H1 (cell line): Measurements from ENCODE around the gene PRELID1. TPM values are rescaled to one million over a fixed set of nuclear protein-coding genes. Genes with fewer than 3 reads are reported as not detected.

Source experiments
- CTCF ChIA-PET: fragments of 300-600 bp; sonication (Branson Sonifier 250); formaldehyde crosslinking; loops from one replicate; lab custom pipeline; 2021; ENCODE audit not compliant: partially characterized antibody; lab: Charles Lee
- POLR2A ChIA-PET: fragments of 300-600 bp; sonication (Branson Sonifier 250); formaldehyde crosslinking; loops from one replicate; lab custom pipeline; 2021; ENCODE audit warnings: inconsistent platforms; ENCODE audit not compliant: partially characterized antibody; lab: Charles Lee
- DNase-seq, 2 experiments: peaks; one replicate each; pipeline versions ENCODE4 v3.0.0 to v3.0.0-alpha.2; 2010 to 2022; ENCODE audit warnings: low spot score in 2 of 2, low read depth in 1 of 2, mixed read lengths in 1 of 2
- FAIRE-seq: peaks from 2 replicates; lab custom pipeline; 2011; peaks lifted over from hg19 to GRCh38; lab: Jason Lieb, UNC
- H2AFZ ChIP-seq: 2 replicates; pipeline ENCODE4 v1.8.1; 2012; ENCODE audit warnings: low read length, inconsistent platforms
- H2AK5ac ChIP-seq: 2 replicates; pipeline ENCODE4 v1.6.1; 2013; ENCODE audit warnings: low read depth, low read length
- H2BK120ac ChIP-seq: replicated peaks from 2 replicates; pipeline ENCODE3; 2013; ENCODE audit warnings: low read depth, low read length, inconsistent platforms
- H2BK12ac ChIP-seq: 2 replicates; pipeline ENCODE4 v1.6.1; 2013; ENCODE audit warnings: low read depth, low read length
- H2BK15ac ChIP-seq: 2 replicates; pipeline ENCODE4 v1.6.1; 2013; ENCODE audit warnings: low read length
- H2BK20ac ChIP-seq: 2 replicates; pipeline ENCODE4 v1.6.1; 2013; ENCODE audit warnings: low read length
- H2BK5ac ChIP-seq: 2 replicates; pipeline ENCODE4 v1.6.1; 2013; ENCODE audit warnings: low read depth, low read length
- H3K14ac ChIP-seq: 2 replicates; pipeline ENCODE4 v1.6.1; 2013; ENCODE audit warnings: inconsistent platforms; ENCODE audit not compliant: insufficient read length
- H3K18ac ChIP-seq: 2 replicates; pipeline ENCODE4 v1.6.1; 2013; ENCODE audit warnings: low read length; ENCODE audit errors: extremely low read depth
- H3K23ac ChIP-seq: 2 replicates; pipeline ENCODE4 v1.6.1; 2013; ENCODE audit warnings: inconsistent platforms; ENCODE audit not compliant: insufficient read length
- H3K23me2 ChIP-seq: 2 replicates; pipeline ENCODE4 v1.6.1; 2013; ENCODE audit warnings: low read depth, low read length
- H3K27ac ChIP-seq: 2 replicates; pipeline ENCODE4 v1.6.1; 2011; ENCODE audit warnings: low read depth, low read length, inconsistent platforms
- H3K27me3 ChIP-seq, 4 experiments: replicated peaks in 1 of 4; 1 replicate in 1 of 4; 2 replicates in 3 of 4; pipeline versions ENCODE4 v1.6.1 to v1.8.1; 2011 to 2013; ENCODE audit warnings: low read length in 3 of 4, mild to moderate bottlenecking in 3 of 4, inconsistent platforms in 2 of 4, mixed read lengths in 2 of 4, moderate library complexity in 1 of 4; ENCODE audit not compliant: control insufficient read depth in 3 of 4, insufficient read depth in 3 of 4; ENCODE audit errors: extremely low read depth in 1 of 4
- H3K36me3 ChIP-seq, 4 experiments: 2 replicates each; pipeline versions ENCODE4 v1.6.1 to v1.8.1; 2011 to 2013; ENCODE audit warnings: mild to moderate bottlenecking in 4 of 4, low read length in 3 of 4, moderate library complexity in 2 of 4, control low read depth in 1 of 4, inconsistent platforms in 1 of 4; ENCODE audit not compliant: insufficient read depth in 4 of 4, control insufficient read depth in 2 of 4
- H3K4ac ChIP-seq: replicated peaks from 2 replicates; pipeline ENCODE3; 2013; ENCODE audit warnings: low read length, low read depth, mixed read lengths, inconsistent platforms; ENCODE audit not compliant: insufficient read length
- H3K4me1 ChIP-seq, 4 experiments: replicated peaks in 1 of 4; 1 replicate in 1 of 4; 2 replicates in 3 of 4; pipeline versions ENCODE4 v1.6.1 to v1.8.1; 2011 to 2013; ENCODE audit warnings: low read length in 3 of 4, inconsistent platforms in 2 of 4, mixed read lengths in 1 of 4; ENCODE audit not compliant: insufficient read depth in 4 of 4, control insufficient read depth in 3 of 4
- H3K4me2 ChIP-seq, 2 experiments: 2 replicates each; pipeline versions ENCODE4 v1.6.1 to v1.8.1; 2011 to 2013; ENCODE audit warnings: low read depth in 2 of 2, low read length in 2 of 2, control low read depth in 1 of 2, inconsistent platforms in 1 of 2, mild to moderate bottlenecking in 1 of 2; ENCODE audit not compliant: insufficient read depth in 1 of 2
- H3K4me3 ChIP-seq, 4 experiments: fragments of 200-600, 300-600 bp in 1 of 4; sonication (generic), shearing (Covaris generic), sonication (Bioruptor Twin) in 1 of 4; 2 replicates each; pipeline versions ENCODE4 v1.5.1 to v1.8.1; 2011 to 2016; ENCODE audit warnings: low read length in 4 of 4, low read depth in 3 of 4, control low read depth in 2 of 4, inconsistent platforms in 2 of 4, mild to moderate bottlenecking in 2 of 4, mixed read lengths in 1 of 4, moderate library complexity in 1 of 4; ENCODE audit not compliant: insufficient read depth in 2 of 4; ENCODE audit errors: extremely low read depth in 1 of 4
- H3K56ac ChIP-seq: replicated peaks from 2 replicates; pipeline ENCODE3; 2013; ENCODE audit warnings: low read depth, mild to moderate bottlenecking, mixed read lengths, low read length, inconsistent platforms; ENCODE audit not compliant: insufficient read length
- H3K79me1 ChIP-seq: 2 replicates; pipeline ENCODE4 v1.6.1; 2013; ENCODE audit warnings: low read depth, low read length, control low read depth
- H3K79me2 ChIP-seq, 2 experiments: 2 replicates each; pipeline versions ENCODE4 v1.6.1 to v1.8.1; 2012 to 2013; ENCODE audit warnings: low read length in 2 of 2, mild to moderate bottlenecking in 2 of 2, inconsistent platforms in 1 of 2; ENCODE audit not compliant: insufficient read depth in 2 of 2, control insufficient read depth in 1 of 2
- H3K9ac ChIP-seq, 4 experiments: replicated peaks in 1 of 4; 1 replicate in 1 of 4; 2 replicates in 3 of 4; pipeline versions ENCODE4 v1.6.1 to v1.8.1; 2011 to 2013; ENCODE audit warnings: low read depth in 3 of 4, low read length in 3 of 4, control low read depth in 2 of 4, mild to moderate bottlenecking in 2 of 4, moderate library complexity in 2 of 4, inconsistent platforms in 1 of 4; ENCODE audit errors: extremely low read depth in 1 of 4
- H3K9me3 ChIP-seq, 2 experiments: 2 replicates each; pipeline versions ENCODE4 v1.6.1 to v1.8.1; 2012 to 2013; ENCODE audit warnings: mild to moderate bottlenecking in 2 of 2, moderate library complexity in 2 of 2, control low read depth in 1 of 2, inconsistent platforms in 1 of 2, low read depth in 1 of 2, low read length in 1 of 2, mixed read lengths in 1 of 2; ENCODE audit not compliant: insufficient read depth in 2 of 2
- H4K20me1 ChIP-seq, 2 experiments: replicated peaks in 1 of 2; 2 replicates each; pipeline versions ENCODE3 to v1.8.1; 2011 to 2013; ENCODE audit warnings: inconsistent platforms in 2 of 2, low read length in 2 of 2, mild to moderate bottlenecking in 1 of 2; ENCODE audit not compliant: insufficient read depth in 2 of 2, control insufficient read depth in 1 of 2
- H4K5ac ChIP-seq: 2 replicates; pipeline ENCODE4 v1.6.1; 2013; ENCODE audit warnings: low read length, low read depth, mixed read lengths, inconsistent platforms; ENCODE audit not compliant: insufficient read length
- H4K8ac ChIP-seq: 2 replicates; pipeline ENCODE4 v1.8.0; 2013; ENCODE audit warnings: mild to moderate bottlenecking, moderate library complexity, low read length, inconsistent platforms; ENCODE audit not compliant: insufficient read depth; ENCODE audit errors: extremely low read depth
- H4K91ac ChIP-seq: replicated peaks from 2 replicates; pipeline ENCODE3; 2013; ENCODE audit warnings: low read length, mixed read lengths, inconsistent platforms; ENCODE audit not compliant: insufficient read length
- CTBP2 ChIP-seq: IDR thresholded peaks from 2 replicates; pipeline ENCODE4 v1.7.0; 2011; ENCODE audit warnings: borderline replicate concordance, mild to moderate bottlenecking, moderate library complexity, mixed read lengths, low read length; ENCODE audit not compliant: insufficient read depth, insufficient read length
- EGR1 ChIP-seq: IDR thresholded peaks from 2 replicates; pipeline ENCODE4 v1.6.1; 2011; ENCODE audit warnings: low read depth, low read length, borderline replicate concordance
- EP300 ChIP-seq, 2 experiments: IDR thresholded peaks; 1 replicate in 1 of 2; 2 replicates in 1 of 2; pipeline ENCODE4 v1.6.1; 2011 to 2012; ENCODE audit warnings: low read depth in 2 of 2, low read length in 2 of 2, mild to moderate bottlenecking in 2 of 2, borderline replicate concordance in 1 of 2, inconsistent platforms in 1 of 2, moderate library complexity in 1 of 2
- TBP ChIP-seq: IDR thresholded peaks from 2 replicates; pipeline ENCODE4 v1.6.1; 2011; ENCODE audit warnings: low read depth, low read length, improper control_type of control experiment
- TEAD4 ChIP-seq: IDR thresholded peaks from 2 replicates; pipeline ENCODE4 v1.6.1; 2012; ENCODE audit warnings: low read depth, low read length, inconsistent platforms, mixed read lengths
- WGBS, 2 experiments: shearing (Covaris generic) in 1 of 2; methylation state at CpG; one replicate each; pipeline versions ENCODE4 v1.1.6 to v1.1.7; 2013 to 2015; ENCODE audit warnings: low lambda C conversion rate in 2 of 2, mixed read lengths in 2 of 2, inconsistent platforms in 1 of 2, low coverage in 1 of 2, missing lambda C conversion rate in 1 of 2; ENCODE audit not compliant: insufficient replicate concordance in 2 of 2, insufficient coverage in 1 of 2, insufficient read length in 1 of 2; ENCODE audit errors: extremely low coverage in 1 of 2, missing lambda C conversion rate in 1 of 2; 5-methylcytosine and 5-hydroxymethylcytosine counted together
- polyA plus RNA-seq, 7 experiments: library from polyadenylated mRNA; depleted of rRNA in 3 of 7; stranded (reverse) in 5 of 7; unstranded in 2 of 7; fragments of >200 nt in 5 of 7; fragments of 200-250 nt in 2 of 7; gene quantifications; 1 replicate in 5 of 7; 2 replicates in 1 of 7; 4 replicates in 1 of 7; pipeline versions ENCODE4 v1.2.1 to v1.2.3, GENCODE V29; 2011 to 2013; ENCODE audit warnings: missing spikeins in 2 of 7, mixed read lengths in 2 of 7
- total RNA-seq: library from RNA; stranded (reverse); fragmentation: NEBNext Ultra II Directional; extraction: Animal tissue kit (Norgen Biotek cat#: 25700); gene quantifications from 2 replicates; pipeline ENCODE4 v1.2.1, GENCODE V29; 2021

PRELID1 gene
- total and polyA plus RNA-seq, 2 of the 8 experiments (the other 6 are each of a cell fraction or from before 2014, with no cell fraction given): 272 to 428 TPM

GRCh38 chr5:177332896-177333260 is 29.3 kb downstream of the PRELID1 start:
- Histone ChIP-seq H3K4me2 (no peak overlapping the region), H4K8ac (no peak overlapping the region), H2BK120ac (no peak overlapping the region), H4K91ac (no peak overlapping the region), H3K4me3 (no peak overlapping the region), H3K27me3 (no peaks in the 10 kb centered on the region), H3K18ac (no peak overlapping the region), H3K36me3 (peaks cover 19 to 36% (median 32%) of the 10 kb centered on the region in 4 experiments), H2BK20ac (no peak overlapping the region), H3K14ac (no peak overlapping the region), H3K4me1 (peaks cover 0 to 3% (median 1%) of the 10 kb centered on the region in 4 experiments; a peak in 4 of 7 replicates), H3K4ac (no peak overlapping the region), H3K79me1 (no peaks in the 10 kb centered on the region), H2AK5ac (no peak overlapping the region), H2AFZ (no peak overlapping the region), H3K23me2 (no peaks in the 10 kb centered on the region), H3K79me2 (no peaks in the 10 kb centered on the region), H3K9me3 (no peaks in the 10 kb centered on the region), H3K56ac (no peak overlapping the region), H2BK15ac (no peak overlapping the region), H3K9ac (no peak overlapping the region), H2BK12ac (no peak overlapping the region), H2BK5ac (peak overlapping the region; percentile 60; the same call in 1 of the 2 replicates), H4K20me1 (peaks cover 0 to 9% of the 10 kb centered on the region in 2 experiments), H4K5ac (no peak overlapping the region), H3K23ac (no peak overlapping the region), H3K27ac (no peak overlapping the region)
- DNase-seq (no peak), FAIRE-seq (no peak)
- ChIA-PET POLR2A (interaction anchor here (1.0 kb wide), 2 partner anchors 13 to 115 kb away, joined by 3 read pairs; no protein-coding TSS in a partner anchor), CTCF (interaction anchor here (3.4 to 10.3 kb wide), 2 partner anchors 16 to 24 kb away, joined by 18 to 100 read pairs; no protein-coding TSS in a partner anchor)
- TF ChIP-seq TBP (no peak), EGR1 (no peak), TEAD4 (no peak), CTBP2 (no peak), EP300 (IDR thresholded peaks at IDR 0.05; ENCODE audit: borderline replicate concordance in 1 of 2, low read depth in 2 of 2, low read length in 2 of 2) (no peak)
- WGBS, 2 experiments: 93% methylated on average over 13 of the region's 13 CpGs; no CpG with 5 or more reads in 1 of the 2 experiments
